ENCODE data around the gene PDSS2. TPM values are rescaled to one million over a fixed set of nuclear protein-coding genes. Genes with fewer than 3 reads are reported as not detected.

PDSS2 gene
- total RNA-seq, 8 experiments from 2014 or later: 6.8 to 14.4 (median 8.7) TPM

DNA sequence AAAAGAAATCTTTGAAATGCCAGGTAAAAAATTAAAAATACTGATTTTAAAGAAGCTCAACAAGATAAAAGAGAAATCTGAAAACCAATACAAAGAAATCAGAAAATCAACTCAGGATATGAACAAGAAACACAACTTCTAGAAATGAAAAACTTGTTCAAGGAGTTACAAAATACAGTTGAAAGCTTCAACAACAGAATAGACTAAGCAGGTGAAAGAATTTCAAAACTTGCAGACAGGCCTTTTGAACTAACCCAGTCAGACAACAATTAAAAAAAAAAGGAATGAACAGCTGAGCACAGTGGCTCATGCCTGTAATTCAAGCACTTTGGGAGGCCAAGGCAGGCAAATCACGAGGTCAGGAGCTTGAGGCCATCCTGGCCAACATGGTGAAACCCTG, 57.8 kb downstream of the PDSS2 start:
- WGBS, 10 experiments: 73 to 100% (median 96%) methylated on average over 1 of the region's 1 CpG; no CpG with 5 or more reads in 4 of the 10 experiments
- ATAC-seq (replicated peaks in 6 of 8): no peak
- no peaks in the 10 kb centered on the region for H3K4me1 ChIP-seq (replicated peaks in 1 of 2)
- no peak overlapping the region for H3K27ac ChIP-seq
- in situ Hi-C loops (cut with MboI; ENCODE audit: low pct_unique_long_range_greater_than_20kb in 2 of 9, low sequenced_read_pairs in 9 of 9, unreplicated experiment in 9 of 9): no loop called here
- no peak overlapping the region for H3K4me3 ChIP-seq

DNA sequence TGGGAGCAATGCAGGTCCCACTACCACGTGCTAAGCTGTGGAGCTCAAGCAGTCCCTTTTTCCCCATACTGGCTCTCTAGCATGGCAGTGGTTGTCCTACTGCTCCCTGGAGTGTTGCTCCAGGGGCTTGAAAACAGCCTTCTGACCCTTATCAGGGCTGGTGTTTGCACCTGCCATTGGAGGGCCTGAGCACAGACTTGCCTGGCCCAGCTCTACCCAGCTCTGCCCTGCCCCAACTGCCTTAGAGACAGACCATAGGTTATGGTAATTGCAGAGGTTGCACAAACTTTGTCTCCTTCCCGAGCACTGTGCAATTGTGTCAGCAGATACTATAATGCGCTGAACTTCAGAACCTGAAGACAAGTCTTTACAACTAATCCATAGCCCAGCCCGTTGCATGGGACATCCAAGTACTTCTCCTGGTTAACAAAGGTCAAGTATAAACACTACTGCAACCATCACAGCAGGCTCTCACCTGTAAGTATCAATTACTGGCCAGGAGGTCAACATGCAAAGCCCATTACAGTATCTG, 58.7 kb downstream of the PDSS2 start:
- in situ Hi-C loops (cut with MboI; ENCODE audit: low pct_unique_long_range_greater_than_20kb in 2 of 9, low sequenced_read_pairs in 9 of 9, unreplicated experiment in 9 of 9): no loop called here
- Histone ChIP-seq H3K4me3 (no peak overlapping the region), H3K27ac (no peak overlapping the region), H3K4me1 (replicated peaks in 1 of 2) (no peaks in the 10 kb centered on the region)
- WGBS, 10 experiments: 90 to 100% (median 100%) methylated on average over 1 to 4 of the region's 4 CpGs; no CpG with 5 or more reads in 2 of the 10 experiments
- no peak for ATAC-seq (replicated peaks in 6 of 8)

DNA sequence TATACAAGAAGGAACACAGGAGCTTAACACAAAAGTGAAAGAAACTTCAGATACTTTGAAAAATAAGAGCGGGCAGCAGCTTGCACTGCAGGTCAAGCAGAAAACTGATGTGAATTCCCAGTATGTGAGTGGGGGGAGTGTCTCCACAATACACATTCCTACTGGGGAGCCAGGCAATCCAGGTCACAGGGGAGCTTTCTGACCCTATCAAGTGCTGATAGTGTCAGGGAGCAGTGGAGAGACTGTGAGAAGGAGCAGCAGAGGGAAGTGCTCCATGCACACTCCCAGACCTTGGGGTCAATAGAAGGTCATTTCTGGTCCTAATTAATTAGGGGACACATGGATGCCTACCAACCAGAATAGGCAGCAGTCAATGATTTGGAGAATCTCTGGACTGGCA, 59.4 kb downstream of the PDSS2 start:
- WGBS, 10 experiments: 43 to 100% (median 83%) methylated on average over 1 of the region's 1 CpG; no CpG with 5 or more reads in 3 of the 10 experiments
- ATAC-seq (replicated peaks in 6 of 8): no peak
- Histone ChIP-seq H3K4me1 (replicated peaks in 1 of 2) (no peaks in the 10 kb centered on the region), H3K27ac (no peak overlapping the region), H3K4me3 (no peak overlapping the region)
- in situ Hi-C loops (cut with MboI; ENCODE audit: low pct_unique_long_range_greater_than_20kb in 2 of 9, low sequenced_read_pairs in 9 of 9, unreplicated experiment in 9 of 9): no loop called here

DNA sequence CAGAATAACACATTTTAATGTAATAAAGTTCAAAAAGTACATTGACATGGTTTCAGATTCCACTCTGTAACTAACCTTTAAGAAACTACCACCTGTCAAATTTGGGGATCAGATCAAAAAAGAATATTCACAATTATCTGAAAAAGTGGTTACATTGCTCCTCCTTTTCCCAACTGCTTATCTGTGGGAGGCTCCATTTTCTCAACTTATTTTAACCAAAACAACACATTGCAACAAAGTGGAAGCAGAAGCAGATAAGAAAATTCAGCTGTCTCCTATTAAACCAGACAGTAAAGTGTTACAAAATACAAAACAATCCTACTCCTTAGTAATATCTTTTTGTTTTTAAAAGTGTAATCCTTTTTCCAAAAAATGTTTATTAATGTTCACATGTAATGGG, 61.4 kb downstream of the PDSS2 start:
- in situ Hi-C loops (cut with MboI; ENCODE audit: low pct_unique_long_range_greater_than_20kb in 2 of 9, low sequenced_read_pairs in 9 of 9, unreplicated experiment in 9 of 9): no loop called here
- Histone ChIP-seq H3K4me3 (no peak overlapping the region), H3K4me1 (replicated peaks in 1 of 2) (no peaks in the 10 kb centered on the region), H3K27ac (no peak overlapping the region)
- ATAC-seq (replicated peaks in 6 of 8): no peak

DNA sequence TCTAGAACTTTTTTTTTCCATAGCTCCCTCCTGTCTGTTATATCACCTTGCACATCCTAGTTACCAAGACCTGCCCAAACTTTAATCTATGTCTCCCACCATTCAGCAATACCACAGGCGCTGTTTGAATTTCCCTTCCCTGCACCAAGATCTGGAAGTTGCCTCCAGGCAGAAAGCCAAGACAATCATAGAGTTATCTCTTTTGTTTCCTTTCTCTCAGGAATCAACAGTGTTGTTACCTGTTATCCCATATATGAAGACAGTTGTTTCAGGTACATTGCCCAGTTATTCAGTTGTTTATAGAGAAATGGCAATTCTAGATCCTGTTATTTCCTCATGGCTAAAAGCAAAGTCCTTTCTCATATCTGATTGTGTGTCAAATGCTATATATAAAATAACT, 63.2 kb downstream of the PDSS2 start:
- WGBS, 10 experiments: 88 to 100% (median 100%) methylated on average over 1 of the region's 1 CpG; no CpG with 5 or more reads in 4 of the 10 experiments
- Histone ChIP-seq H3K4me3 (no peak overlapping the region), H3K4me1 (replicated peaks in 1 of 2) (no peaks in the 10 kb centered on the region), H3K27ac (no peak overlapping the region)
- ATAC-seq (replicated peaks in 6 of 8): no peak
- in situ Hi-C loops (cut with MboI; ENCODE audit: low pct_unique_long_range_greater_than_20kb in 2 of 9, low sequenced_read_pairs in 9 of 9, unreplicated experiment in 9 of 9): no loop called here

DNA sequence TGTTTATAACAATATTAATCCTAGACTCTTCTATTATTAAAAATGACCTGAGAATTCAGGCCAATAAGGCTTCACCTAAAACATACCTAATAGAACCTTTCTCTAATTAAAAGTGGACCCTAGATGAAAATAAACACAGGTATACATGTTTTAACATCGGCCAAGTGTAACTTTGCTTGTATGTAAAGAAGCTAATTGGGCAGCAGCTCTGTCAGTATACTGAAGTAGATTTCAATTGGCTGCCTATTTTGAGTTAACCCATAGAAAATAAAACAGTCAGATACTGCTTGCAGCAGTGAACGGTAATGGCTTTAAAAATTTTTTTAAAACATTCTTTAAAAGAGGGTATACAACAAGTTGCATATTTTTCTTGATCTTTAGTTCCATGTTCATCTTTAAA, 67.3 kb downstream of the PDSS2 start:
- 80 to 100% (median 100%) methylated on average over 1 to 2 of the region's 2 CpGs; no CpG with 5 or more reads in 3 of the 10 experiments for WGBS, 10 experiments
- ATAC-seq (replicated peaks in 6 of 8): no peak
- in situ Hi-C loops (cut with MboI; ENCODE audit: low pct_unique_long_range_greater_than_20kb in 2 of 9, low sequenced_read_pairs in 9 of 9, unreplicated experiment in 9 of 9): no loop called here
- Histone ChIP-seq H3K4me1 (replicated peaks in 1 of 2) (no peaks in the 10 kb centered on the region), H3K4me3 (no peak overlapping the region), H3K27ac (no peak overlapping the region)

DNA sequence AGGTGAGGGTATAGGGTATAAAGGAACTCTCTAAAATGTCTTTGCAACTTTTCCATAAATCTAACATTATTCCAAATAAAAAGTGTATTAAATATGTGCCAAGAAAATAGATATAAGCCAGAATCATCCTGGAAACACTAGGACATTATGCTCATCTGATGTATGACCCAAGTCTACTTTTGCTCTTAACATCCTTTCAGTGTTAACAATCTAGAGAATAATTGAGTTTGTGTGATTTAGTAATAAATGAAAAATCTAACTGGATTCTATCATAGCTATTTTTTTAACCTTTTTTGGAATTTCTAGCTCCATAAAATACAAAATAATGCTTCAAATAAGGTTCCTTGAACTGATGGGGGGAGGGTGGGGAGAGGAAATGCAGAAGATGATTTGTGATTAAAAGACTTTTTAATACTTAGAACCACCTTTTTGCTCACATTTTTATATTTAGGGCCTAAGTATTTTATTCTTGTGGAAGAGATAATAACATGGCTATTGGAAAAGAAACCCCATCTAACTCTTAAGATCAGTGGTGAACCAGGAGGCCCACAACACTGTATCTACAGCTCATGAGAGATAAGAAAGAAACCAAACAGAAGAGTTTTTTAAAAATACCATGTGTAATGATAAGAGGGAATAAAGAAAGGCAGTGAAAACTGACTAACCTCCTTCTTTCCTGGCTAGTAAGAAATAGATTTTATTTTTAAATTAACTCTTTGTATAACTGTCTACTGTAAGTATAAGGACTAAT, 68.5 kb downstream of the PDSS2 start:
- H3K27ac ChIP-seq: no peak overlapping the region
- ATAC-seq (replicated peaks in 6 of 8): no peak
- in situ Hi-C loops (cut with MboI; ENCODE audit: low pct_unique_long_range_greater_than_20kb in 2 of 9, low sequenced_read_pairs in 9 of 9, unreplicated experiment in 9 of 9): no loop called here
- H3K4me3 ChIP-seq: no peak overlapping the region
- no peaks in the 10 kb centered on the region for H3K4me1 ChIP-seq (replicated peaks in 1 of 2)

DNA sequence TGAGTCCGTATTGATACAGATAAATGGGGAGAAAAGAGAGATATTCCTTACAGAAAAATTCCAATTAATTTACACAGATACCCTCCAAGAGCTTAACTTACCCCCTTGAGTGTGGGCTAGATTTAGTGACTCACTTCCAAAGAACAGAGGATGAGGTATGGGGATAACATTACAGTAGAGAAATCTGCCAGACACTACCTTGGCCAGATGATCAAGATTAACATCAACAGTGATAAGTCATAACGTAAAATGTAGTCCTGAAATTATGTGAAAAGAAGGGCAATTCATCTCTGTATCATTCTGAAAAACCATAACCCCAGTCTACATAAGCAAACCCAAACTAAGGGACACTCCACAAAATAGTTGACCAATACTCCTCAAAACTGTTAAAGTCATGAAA, 69.3 kb downstream of the PDSS2 start:
- no peak for ATAC-seq (replicated peaks in 6 of 8)
- 83 to 100% (median 96%) methylated on average over 1 to 2 of the region's 2 CpGs; no CpG with 5 or more reads in 1 of the 10 experiments for WGBS, 10 experiments
- Histone ChIP-seq H3K4me3 (no peak overlapping the region), H3K27ac (no peak overlapping the region), H3K4me1 (replicated peaks in 1 of 2) (no peaks in the 10 kb centered on the region)
- in situ Hi-C loops (cut with MboI; ENCODE audit: low pct_unique_long_range_greater_than_20kb in 2 of 9, low sequenced_read_pairs in 9 of 9, unreplicated experiment in 9 of 9): no loop called here

DNA sequence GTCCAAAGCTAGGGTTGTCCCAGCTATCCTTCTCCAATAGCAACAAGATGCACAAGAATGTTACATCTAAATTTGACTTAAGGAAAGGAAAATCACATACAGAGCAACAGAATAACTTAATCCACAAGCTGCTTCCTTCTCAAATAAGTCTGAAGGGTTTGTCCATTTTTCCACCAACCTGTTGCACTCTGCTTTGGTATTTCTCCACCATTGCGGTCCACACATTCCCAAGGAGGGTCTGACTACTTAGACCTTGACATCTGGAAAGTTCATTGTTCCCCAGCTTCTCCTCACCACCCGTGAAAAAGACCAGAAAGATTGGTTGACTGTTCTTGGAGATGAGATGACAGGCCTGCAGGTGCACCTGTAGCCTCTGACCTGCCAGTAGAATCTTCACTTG, 72.5 kb downstream of the PDSS2 start:
- no peak overlapping the region for H3K27ac ChIP-seq
- ATAC-seq (replicated peaks in 6 of 8): no peak
- in situ Hi-C loops (cut with MboI; ENCODE audit: low pct_unique_long_range_greater_than_20kb in 2 of 9, low sequenced_read_pairs in 9 of 9, unreplicated experiment in 9 of 9): no loop called here
- WGBS, 10 experiments: 78 to 100% (median 94%) methylated on average over 1 to 2 of the region's 2 CpGs; no CpG with 5 or more reads in 1 of the 10 experiments
- H3K4me3 ChIP-seq: no peak overlapping the region
- no peaks in the 10 kb centered on the region for H3K4me1 ChIP-seq (replicated peaks in 1 of 2)

DNA sequence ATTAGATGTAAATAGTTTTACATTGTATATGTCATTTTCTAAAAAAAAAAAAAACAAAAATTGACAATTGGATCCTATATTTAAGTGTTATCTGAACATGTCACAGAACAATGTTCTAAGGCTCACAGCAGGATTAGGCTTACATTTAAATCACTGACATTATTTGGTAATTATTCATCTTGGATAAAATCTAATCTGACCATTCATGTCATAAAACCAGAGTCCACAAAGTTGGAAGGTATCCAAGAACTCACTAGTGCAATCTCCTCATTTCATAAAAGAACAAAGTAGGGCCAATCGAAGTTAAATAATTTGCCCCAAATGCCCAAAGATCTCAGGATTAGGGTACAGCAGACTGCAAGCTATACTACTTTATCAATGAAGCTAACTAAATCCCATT, 73.0 kb downstream of the PDSS2 start:
- 50 to 100% (median 86%) methylated on average over 1 of the region's 1 CpG; no CpG with 5 or more reads in 2 of the 10 experiments for WGBS, 10 experiments
- no peak overlapping the region for H3K27ac ChIP-seq
- H3K4me3 ChIP-seq: no peak overlapping the region
- no peak for ATAC-seq (replicated peaks in 6 of 8)
- H3K4me1 ChIP-seq (replicated peaks in 1 of 2): no peaks in the 10 kb centered on the region
- in situ Hi-C loops (cut with MboI; ENCODE audit: low pct_unique_long_range_greater_than_20kb in 2 of 9, low sequenced_read_pairs in 9 of 9, unreplicated experiment in 9 of 9): no loop called here

DNA sequence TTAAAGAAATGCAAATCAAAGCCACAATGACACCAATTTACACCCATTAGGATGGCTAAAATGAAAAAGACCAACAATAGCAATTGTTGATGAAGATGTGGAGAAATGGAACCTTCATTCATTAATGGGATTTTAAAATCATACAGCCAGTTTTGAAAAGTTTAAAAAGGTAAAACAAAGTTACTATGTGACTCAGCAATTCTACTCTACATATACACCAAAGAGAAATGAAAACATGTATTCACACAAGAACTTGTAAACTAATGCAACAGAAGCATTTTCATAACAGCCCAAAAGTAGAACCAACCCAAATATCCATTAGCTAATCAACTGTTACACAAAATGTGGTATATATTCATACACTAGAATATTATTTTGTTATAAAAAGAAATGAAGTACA, 75.7 kb downstream of the PDSS2 start:
- no peak for ATAC-seq (replicated peaks in 6 of 8)
- Histone ChIP-seq H3K4me1 (replicated peaks in 1 of 2) (no peaks in the 10 kb centered on the region), H3K4me3 (no peak overlapping the region), H3K27ac (no peak overlapping the region)
- in situ Hi-C loops (cut with MboI; ENCODE audit: low pct_unique_long_range_greater_than_20kb in 2 of 9, low sequenced_read_pairs in 9 of 9, unreplicated experiment in 9 of 9): no loop called here

DNA sequence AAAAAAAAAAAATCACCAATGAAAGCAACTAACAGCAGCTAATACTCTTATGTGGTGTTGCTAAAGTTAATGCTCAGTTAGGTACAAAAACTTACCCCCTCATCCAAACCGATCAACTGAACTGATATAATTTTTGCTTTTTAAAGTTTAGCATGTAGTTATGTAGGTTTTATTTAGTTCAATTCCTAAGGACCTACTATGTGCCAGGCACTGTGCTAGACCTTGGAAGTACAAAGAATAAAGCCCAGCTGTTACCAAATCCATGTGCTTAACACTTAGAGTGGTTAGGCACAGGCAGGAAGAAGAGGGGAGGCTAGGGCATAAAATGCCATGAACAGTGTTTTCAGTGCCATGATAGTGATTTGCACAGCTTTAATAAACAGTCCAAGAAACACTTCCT, 85.1 kb downstream of the PDSS2 start:
- Histone ChIP-seq H3K27ac (no peak overlapping the region), H3K4me1 (replicated peaks in 1 of 2) (no peaks in the 10 kb centered on the region), H3K4me3 (no peak overlapping the region)
- ATAC-seq (replicated peaks in 6 of 8): no peak
- in situ Hi-C loops (cut with MboI; ENCODE audit: low pct_unique_long_range_greater_than_20kb in 2 of 9, low sequenced_read_pairs in 9 of 9, unreplicated experiment in 9 of 9): no loop called here
- whole genome bisulfite sequencing, 10 experiments: 80 to 100% (median 100%) methylated on average over 1 of the region's 1 CpG; no CpG with 5 or more reads in 2 of the 10 experiments

DNA sequence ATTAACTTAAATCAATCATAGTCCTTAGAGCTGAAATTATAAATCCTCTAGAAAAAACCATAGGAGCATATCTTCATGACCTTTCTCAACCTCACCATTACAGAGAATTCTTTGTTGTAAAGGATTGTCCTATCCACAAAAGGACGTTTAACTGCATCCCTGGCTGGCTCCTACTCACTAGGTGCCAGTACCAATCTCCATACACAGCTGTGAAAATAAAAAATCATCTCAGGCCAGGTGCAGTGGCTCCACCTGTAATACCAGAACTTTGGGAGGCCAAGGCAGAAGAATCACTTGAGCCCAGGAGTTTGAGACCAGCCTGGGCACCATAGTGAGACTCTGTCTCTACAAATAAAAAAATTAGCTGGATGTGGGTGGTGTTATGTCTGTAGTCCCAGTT, 89.9 kb downstream of the PDSS2 start:
- WGBS, 10 experiments: 33 to 100% (median 87%) methylated on average over 1 of the region's 1 CpG; no CpG with 5 or more reads in 2 of the 10 experiments
- H3K27ac ChIP-seq: no peak overlapping the region
- in situ Hi-C loops (cut with MboI; ENCODE audit: low pct_unique_long_range_greater_than_20kb in 2 of 9, low sequenced_read_pairs in 9 of 9, unreplicated experiment in 9 of 9): no loop called here
- ATAC-seq (replicated peaks in 6 of 8): no peak
- H3K4me3 ChIP-seq: no peak overlapping the region
- H3K4me1 ChIP-seq (replicated peaks in 1 of 2): no peaks in the 10 kb centered on the region

DNA sequence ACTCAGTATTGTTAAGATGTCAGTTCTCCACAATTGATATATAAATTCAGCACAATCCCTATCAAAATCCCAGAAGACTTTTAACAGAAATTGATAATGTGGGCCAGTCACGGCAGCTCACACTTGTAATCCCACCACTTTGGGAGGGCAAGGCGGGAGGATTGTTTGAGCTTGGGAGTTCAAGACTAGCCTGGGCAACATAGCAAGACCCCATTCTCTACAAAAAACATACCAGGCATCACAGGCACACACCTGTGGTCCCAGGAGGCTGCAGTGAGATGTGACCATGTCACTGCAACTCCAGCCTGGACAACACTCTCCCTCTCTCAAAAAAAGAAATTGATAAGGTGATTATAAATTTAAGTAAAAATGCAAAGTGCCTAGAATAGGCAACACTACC, 90.9 kb downstream of the PDSS2 start:
- Histone ChIP-seq H3K4me1 (replicated peaks in 1 of 2) (no peaks in the 10 kb centered on the region), H3K4me3 (no peak overlapping the region), H3K27ac (no peak overlapping the region)
- in situ Hi-C loops (cut with MboI; ENCODE audit: low pct_unique_long_range_greater_than_20kb in 2 of 9, low sequenced_read_pairs in 9 of 9, unreplicated experiment in 9 of 9): no loop called here
- ATAC-seq (replicated peaks in 6 of 8): no peak
- 90 to 100% (median 100%) methylated on average over 1 to 2 of the region's 2 CpGs; no CpG with 5 or more reads in 5 of the 10 experiments for WGBS, 10 experiments

All from motor neuron (in vitro differentiated cells).